GM12873 (cell line): ENCODE measurements around the gene NOP16.

Source experiments
- TF ChIP-seq, protein P1 (sequence below): IDR thresholded peaks from 2 replicates; pipeline ENCODE4 v1.5.1; 2012; ENCODE audit warnings: low read depth, mild to moderate bottlenecking, moderate library complexity, low read length, control low read depth; ENCODE audit not compliant: insufficient read depth; ENCODE audit errors: missing control alignments

Gene NOP16

GRCh38 chr5:176352116-176352878 is 36.1 kb downstream of the NOP16 start:
- TF ChIP-seq, protein P1, sequence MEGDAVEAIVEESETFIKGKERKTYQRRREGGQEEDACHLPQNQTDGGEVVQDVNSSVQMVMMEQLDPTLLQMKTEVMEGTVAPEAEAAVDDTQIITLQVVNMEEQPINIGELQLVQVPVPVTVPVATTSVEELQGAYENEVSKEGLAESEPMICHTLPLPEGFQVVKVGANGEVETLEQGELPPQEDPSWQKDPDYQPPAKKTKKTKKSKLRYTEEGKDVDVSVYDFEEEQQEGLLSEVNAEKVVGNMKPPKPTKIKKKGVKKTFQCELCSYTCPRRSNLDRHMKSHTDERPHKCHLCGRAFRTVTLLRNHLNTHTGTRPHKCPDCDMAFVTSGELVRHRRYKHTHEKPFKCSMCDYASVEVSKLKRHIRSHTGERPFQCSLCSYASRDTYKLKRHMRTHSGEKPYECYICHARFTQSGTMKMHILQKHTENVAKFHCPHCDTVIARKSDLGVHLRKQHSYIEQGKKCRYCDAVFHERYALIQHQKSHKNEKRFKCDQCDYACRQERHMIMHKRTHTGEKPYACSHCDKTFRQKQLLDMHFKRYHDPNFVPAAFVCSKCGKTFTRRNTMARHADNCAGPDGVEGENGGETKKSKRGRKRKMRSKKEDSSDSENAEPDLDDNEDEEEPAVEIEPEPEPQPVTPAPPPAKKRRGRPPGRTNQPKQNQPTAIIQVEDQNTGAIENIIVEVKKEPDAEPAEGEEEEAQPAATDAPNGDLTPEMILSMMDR, result no peak

- TF ChIP-seq, protein P1, result no peak
Measured at GRCh38 chr5:176350416-176350815, 38.0 kb downstream of the NOP16 start.

GRCh38 chr5:176342766-176343458 is 45.5 kb downstream of the NOP16 start:
- TF ChIP-seq, protein P1, result no peak

GRCh38 chr5:176342158-176342483 is 46.3 kb downstream of the NOP16 start:
- TF ChIP-seq, protein P1, result no peak

DNA sequence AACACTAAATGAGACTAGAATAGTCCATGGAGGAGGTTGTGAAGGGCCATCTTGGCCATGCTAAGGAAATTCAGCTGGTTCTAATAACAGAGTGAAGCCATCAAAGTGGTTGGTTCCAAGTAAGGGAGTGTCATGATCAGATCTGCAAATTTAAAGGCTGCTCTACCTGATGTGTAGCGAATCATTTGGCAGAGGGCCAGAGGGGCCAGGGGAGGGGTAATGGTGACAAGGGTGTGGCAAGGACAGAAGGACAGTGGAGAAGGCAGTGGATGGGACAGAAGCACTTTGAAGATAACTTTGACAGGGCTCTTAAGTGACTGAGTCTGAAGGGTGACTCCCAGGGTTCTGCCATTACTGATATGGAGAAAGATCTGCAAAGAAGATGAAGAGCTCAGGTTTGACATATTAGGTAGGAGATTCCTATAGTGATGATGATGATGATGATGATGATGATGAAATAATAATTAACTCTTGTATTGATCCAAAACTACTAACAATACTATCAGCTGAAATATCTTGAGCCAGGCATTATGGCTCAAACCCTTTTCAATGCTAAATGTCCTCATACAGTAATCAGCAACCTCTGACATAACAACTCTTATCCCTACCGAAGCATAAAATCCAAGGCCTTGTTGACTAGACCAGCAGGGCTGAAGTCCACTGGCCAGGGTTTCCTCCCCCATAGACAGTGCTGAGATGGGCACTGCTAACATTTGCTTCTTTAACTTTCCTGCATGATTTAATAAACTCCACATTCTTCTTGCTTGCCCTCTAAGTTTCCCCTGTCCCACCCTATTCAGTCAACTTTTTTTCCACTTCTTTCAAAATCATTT is 46.9 kb downstream of the NOP16 start:
- TF ChIP-seq, protein P1, result no peak

DNA sequence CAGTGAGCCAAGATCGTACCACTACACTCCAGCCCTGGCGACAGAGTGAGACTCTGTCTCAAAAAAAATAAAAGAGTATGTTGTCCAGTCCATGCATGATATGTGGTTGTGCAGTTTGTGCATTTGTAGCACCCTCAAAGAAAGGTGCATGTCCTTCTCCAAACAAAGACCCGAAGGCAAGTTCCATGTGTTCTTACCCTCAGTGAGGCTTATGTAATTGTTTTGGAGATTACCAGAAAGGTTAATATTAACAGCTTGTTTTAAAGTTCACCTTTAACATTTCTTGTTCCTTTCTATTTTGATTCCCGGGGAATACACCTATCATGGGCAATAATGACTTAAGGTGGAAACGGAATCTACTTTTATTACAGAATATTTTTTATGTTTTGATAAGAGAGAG is 49.1 kb downstream of the NOP16 start:
- TF ChIP-seq, protein P1, result no peak

DNA sequence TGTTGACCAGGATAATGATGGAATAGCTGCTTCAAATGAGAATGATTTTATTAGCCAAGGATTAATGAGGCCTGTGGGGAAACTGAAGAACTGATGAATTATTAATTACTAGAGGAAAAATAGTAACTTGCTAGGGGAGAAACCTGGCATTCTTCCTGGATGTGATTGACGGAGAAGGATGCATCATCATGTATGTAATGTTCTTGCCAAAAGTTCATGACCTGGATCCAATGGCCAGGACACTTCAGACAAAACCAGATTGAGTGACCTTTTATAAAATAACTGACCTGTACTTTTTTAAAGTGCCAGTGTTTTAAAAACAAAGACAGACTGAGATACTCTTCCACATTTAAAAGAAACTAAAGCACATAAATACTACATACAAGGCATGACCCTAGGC is 50.5 kb downstream of the NOP16 start:
- TF ChIP-seq, protein P1, result no peak
